GM21737 (cell line): ENCODE results near the gene SPIN2B.

Experiments used
- ATAC-seq: cut with Tn5 transposase; IDR thresholded peaks from one replicate; pipeline ENCODE4 v1.9.1; 2021; ENCODE audit warnings: mild to moderate bottlenecking, moderate library complexity; ENCODE audit not compliant: unreplicated experiment

The SPIN2B gene

DNA sequence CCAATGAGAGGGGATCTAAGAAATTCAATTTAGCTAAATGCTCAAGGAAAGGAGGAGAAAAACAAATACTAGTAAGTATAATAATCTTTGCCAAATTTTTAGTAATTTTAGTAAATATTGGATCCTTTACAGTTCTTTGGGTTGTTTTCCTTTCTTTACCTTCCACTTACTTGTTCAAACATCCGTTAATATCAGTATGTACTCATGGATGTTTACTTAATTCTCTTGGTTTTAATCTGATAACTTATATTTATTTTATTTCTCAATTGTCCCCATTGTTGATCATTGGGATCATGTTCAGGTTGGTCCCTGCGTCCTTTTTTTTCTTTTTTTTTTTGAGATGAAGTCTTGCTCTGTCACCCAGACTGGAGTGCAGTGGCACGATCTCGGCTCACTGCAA is 46.9 kb downstream of the SPIN2B start:
- ATAC-seq, result no peak

GRCh38 chrX:57070185-57070984 is 51.0 kb downstream of the SPIN2B start:
- ATAC-seq, result no peak
